PFSK-1 (cell line): ENCODE data around the gene TBX4.

Source experiments
- FOXP2 ChIP-seq: optimal IDR thresholded peaks from 2 replicates; pipeline ENCODE3; 2011; ENCODE audit warnings: borderline replicate concordance, control low read depth, inconsistent platforms; ENCODE audit not compliant: insufficient read depth; ENCODE audit errors: extremely low read length, extremely low read depth
- POLR2AphosphoS5 ChIP-seq: IDR thresholded peaks from 2 replicates; pipeline ENCODE4 v1.6.1; 2012; ENCODE audit warnings: low read depth, mild to moderate bottlenecking, control low read depth, low read length, moderate library complexity
- SIN3A ChIP-seq: IDR thresholded peaks from 2 replicates; pipeline ENCODE4 v1.6.1; 2012; ENCODE audit warnings: mild to moderate bottlenecking, low read length, moderate library complexity, borderline replicate concordance; ENCODE audit not compliant: insufficient read depth
- TAF1 ChIP-seq: IDR thresholded peaks from 2 replicates; pipeline ENCODE4 v1.6.1; 2012; ENCODE audit warnings: low read length, control low read depth, borderline replicate concordance; ENCODE audit not compliant: insufficient read depth
- TF ChIP-seq, protein P1 (sequence below), 2 experiments: IDR thresholded peaks; 2 replicates each; pipeline versions ENCODE4 v1.6.1 to v1.8.0; 2011 to 2012; ENCODE audit warnings: low read depth in 2 of 2, low read length in 2 of 2, control low read depth in 1 of 2, inconsistent platforms in 1 of 2, mild to moderate bottlenecking in 1 of 2, moderate library complexity in 1 of 2; ENCODE audit not compliant: insufficient read depth in 1 of 2

Gene TBX4

DNA sequence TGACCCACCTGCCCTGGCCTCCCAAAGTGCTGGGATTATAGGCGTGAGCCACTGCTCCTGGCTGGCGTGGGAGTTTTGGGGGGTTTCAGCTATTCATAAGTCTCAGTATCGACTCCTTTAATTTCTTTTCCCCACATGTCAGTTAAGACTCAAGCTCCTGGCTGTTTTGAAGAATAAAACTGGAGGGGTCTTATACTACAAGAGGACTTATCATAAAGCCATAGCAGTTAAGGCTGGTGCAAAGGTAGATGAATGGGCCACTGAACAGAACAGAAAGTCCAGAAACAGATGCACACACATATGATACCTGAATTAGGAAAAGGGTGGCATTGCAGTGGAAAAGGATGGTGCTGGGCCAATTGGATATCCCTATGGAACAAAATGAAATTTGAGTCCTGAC is 47.4 kb downstream of the TBX4 start:
- no peak for TF ChIP-seq SIN3A
- TF ChIP-seq, protein P1, sequence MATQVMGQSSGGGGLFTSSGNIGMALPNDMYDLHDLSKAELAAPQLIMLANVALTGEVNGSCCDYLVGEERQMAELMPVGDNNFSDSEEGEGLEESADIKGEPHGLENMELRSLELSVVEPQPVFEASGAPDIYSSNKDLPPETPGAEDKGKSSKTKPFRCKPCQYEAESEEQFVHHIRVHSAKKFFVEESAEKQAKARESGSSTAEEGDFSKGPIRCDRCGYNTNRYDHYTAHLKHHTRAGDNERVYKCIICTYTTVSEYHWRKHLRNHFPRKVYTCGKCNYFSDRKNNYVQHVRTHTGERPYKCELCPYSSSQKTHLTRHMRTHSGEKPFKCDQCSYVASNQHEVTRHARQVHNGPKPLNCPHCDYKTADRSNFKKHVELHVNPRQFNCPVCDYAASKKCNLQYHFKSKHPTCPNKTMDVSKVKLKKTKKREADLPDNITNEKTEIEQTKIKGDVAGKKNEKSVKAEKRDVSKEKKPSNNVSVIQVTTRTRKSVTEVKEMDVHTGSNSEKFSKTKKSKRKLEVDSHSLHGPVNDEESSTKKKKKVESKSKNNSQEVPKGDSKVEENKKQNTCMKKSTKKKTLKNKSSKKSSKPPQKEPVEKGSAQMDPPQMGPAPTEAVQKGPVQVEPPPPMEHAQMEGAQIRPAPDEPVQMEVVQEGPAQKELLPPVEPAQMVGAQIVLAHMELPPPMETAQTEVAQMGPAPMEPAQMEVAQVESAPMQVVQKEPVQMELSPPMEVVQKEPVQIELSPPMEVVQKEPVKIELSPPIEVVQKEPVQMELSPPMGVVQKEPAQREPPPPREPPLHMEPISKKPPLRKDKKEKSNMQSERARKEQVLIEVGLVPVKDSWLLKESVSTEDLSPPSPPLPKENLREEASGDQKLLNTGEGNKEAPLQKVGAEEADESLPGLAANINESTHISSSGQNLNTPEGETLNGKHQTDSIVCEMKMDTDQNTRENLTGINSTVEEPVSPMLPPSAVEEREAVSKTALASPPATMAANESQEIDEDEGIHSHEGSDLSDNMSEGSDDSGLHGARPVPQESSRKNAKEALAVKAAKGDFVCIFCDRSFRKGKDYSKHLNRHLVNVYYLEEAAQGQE (IDR thresholded peaks at IDR 0.05; ENCODE audit: insufficient read depth in 1 of 2, low read depth in 2 of 2, low read length in 2 of 2) = no peak
- TF ChIP-seq POLR2AphosphoS5 = no peak
- no peak for TF ChIP-seq FOXP2
- TF ChIP-seq TAF1 = no peak

DNA sequence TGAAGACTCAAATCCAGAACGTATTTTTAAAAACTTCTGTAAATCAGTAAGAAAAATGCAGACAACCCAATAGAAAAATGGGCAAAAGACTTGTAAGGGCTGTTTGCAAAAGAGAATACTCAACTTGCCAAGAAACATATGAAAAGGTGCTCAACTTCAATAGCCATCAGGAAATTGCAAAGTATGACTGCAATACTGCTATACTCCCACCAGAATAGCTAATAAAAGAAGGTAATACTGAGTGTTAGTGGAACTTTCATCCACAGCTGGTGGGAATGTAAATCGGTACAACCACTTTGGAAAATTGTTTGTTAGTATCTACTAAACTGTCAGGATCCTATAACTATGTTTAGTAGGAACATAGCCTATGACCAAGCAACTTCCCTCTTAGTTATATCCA is 48.1 kb downstream of the TBX4 start:
- TF ChIP-seq TAF1 (no peak), POLR2AphosphoS5 (no peak), SIN3A (no peak), FOXP2 (no peak)
- TF ChIP-seq, protein P1 (IDR thresholded peaks at IDR 0.05; ENCODE audit: insufficient read depth in 1 of 2, low read depth in 2 of 2, low read length in 2 of 2) = no peak

DNA sequence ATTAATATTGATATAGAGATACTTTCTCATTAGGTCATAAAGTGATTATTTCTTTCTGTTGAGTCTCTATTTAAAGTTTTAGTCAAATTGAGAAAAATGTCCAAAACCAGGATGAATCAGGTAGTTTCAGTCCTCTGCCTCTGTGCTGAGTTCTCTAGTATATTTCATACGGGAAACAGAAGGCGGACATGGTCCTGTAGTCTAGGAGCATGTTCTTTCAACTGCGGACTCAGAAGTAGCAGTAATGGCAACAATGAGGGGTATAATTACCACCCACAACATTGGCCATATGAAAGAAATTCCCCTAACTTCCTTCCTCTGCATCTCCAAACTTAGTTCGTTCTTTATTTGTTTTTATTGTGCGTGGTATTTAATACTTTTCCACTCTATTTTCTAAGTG is 50.1 kb downstream of the TBX4 start:
- no peak for TF ChIP-seq SIN3A
- TF ChIP-seq, protein P1 (IDR thresholded peaks at IDR 0.05; ENCODE audit: insufficient read depth in 1 of 2, low read depth in 2 of 2, low read length in 2 of 2) = no peak
- no peak for TF ChIP-seq TAF1
- TF ChIP-seq POLR2AphosphoS5 = no peak
- no peak for TF ChIP-seq FOXP2

DNA sequence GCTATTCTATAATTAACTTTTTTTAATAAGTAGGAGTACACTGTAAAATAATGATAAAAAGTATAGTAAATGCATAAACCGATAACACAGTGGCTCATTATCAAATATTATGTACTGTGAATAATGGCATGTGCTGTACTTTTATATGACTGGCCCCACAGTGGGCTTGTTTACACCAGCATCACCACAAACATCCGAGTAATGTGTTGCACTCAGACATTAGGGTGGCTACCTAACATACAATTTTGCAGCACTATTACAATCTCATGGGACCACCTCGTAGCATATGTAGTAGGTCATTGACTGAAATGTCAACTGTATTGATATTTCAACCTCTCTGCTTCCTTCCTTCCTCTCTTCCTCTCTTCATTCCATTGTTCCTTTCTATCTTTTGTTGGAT is 51.7 kb downstream of the TBX4 start:
- no peak for TF ChIP-seq POLR2AphosphoS5
- no peak for TF ChIP-seq SIN3A
- TF ChIP-seq, protein P1 (IDR thresholded peaks at IDR 0.05; ENCODE audit: insufficient read depth in 1 of 2, low read depth in 2 of 2, low read length in 2 of 2) = no peak
- TF ChIP-seq FOXP2 = no peak
- no peak for TF ChIP-seq TAF1

DNA sequence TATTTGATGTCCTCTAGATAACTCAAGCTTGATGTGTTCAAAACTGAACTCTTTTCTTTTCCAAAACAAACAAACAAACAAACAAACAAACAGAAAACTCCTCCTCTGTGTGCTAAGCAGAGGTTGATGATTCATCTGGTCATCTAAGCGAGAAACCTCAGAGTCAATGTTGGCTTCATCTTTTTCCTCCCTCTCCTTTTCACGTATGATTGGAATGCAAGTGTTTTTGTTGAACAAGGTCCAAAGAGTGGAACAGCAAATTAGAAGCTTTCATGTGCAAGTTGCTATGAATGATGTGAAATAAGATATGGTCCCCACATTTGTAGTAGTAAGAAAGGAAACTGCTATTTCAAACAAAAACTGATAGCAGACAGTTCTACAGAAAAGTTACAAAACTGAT is 52.5 kb downstream of the TBX4 start:
- TF ChIP-seq SIN3A = no peak
- TF ChIP-seq, protein P1 (IDR thresholded peaks at IDR 0.05; ENCODE audit: insufficient read depth in 1 of 2, low read depth in 2 of 2, low read length in 2 of 2) = no peak
- TF ChIP-seq TAF1 = no peak
